Lung (tissue), 12 donors: ENCODE measurements around the gene KIF2C. TPM values are rescaled to one million over a fixed set of nuclear protein-coding genes. Genes with fewer than 3 reads are reported as not detected.

Source experiments
- ATAC-seq: fragments of 200-7000 bp; cut with Tn5 transposase; one replicate; pipeline ENCODE4 v1.9.1; 2020; ENCODE audit warnings: moderate number of reproducible peaks; ENCODE audit not compliant: insufficient read depth, low FRiP score
- DNase-seq, 3 donors: peaks; one replicate each; pipeline ENCODE4 v3.0.0-alpha.2; 2013 to 2017
- H3K27ac ChIP-seq, 2 donors: one replicate each; pipeline ENCODE4 v1.5.1; 2013; ENCODE audit warnings: mild to moderate bottlenecking in 2 of 2, moderate library complexity in 2 of 2, control low read depth in 1 of 2, inconsistent platforms in 1 of 2, low read depth in 1 of 2, low read length in 1 of 2
- H3K27me3 ChIP-seq, 3 donors: one replicate each; pipeline ENCODE4 v1.5.1; 2013; ENCODE audit warnings: low read length in 2 of 3; ENCODE audit not compliant: control insufficient read depth in 3 of 3, insufficient read depth in 3 of 3
- H3K36me3 ChIP-seq, 4 donors: one replicate each; pipeline ENCODE4 v1.5.1; 2013; ENCODE audit warnings: low read length in 4 of 4, mild to moderate bottlenecking in 1 of 4, moderate library complexity in 1 of 4; ENCODE audit not compliant: control insufficient read depth in 4 of 4, insufficient read depth in 4 of 4
- H3K4me1 ChIP-seq, 5 donors: one replicate each; pipeline ENCODE4 v1.5.1; 2013; ENCODE audit warnings: low read length in 5 of 5, mild to moderate bottlenecking in 2 of 5, moderate library complexity in 1 of 5; ENCODE audit not compliant: control insufficient read depth in 5 of 5, insufficient read depth in 5 of 5
- H3K4me3 ChIP-seq: one replicate; pipeline ENCODE4 v1.5.1; 2013; ENCODE audit warnings: mild to moderate bottlenecking, control low read depth, moderate library complexity
- H3K9ac ChIP-seq, 2 donors: one replicate each; pipeline ENCODE4 v1.5.1; 2013; ENCODE audit warnings: low read length in 2 of 2, control low read depth in 1 of 2; ENCODE audit not compliant: insufficient read depth in 1 of 2
- H3K9me3 ChIP-seq, 4 donors: one replicate each; pipeline ENCODE4 v1.5.1; 2013; ENCODE audit warnings: low read length in 3 of 4, mild to moderate bottlenecking in 1 of 4, moderate library complexity in 1 of 4; ENCODE audit not compliant: control insufficient read depth in 4 of 4, insufficient read depth in 3 of 4
- CTCF ChIP-seq: IDR thresholded peaks from 2 replicates; pipeline ENCODE4 v1.5.1; 2012; ENCODE audit warnings: mild to moderate bottlenecking; ENCODE audit errors: control extremely low read depth, extremely low read depth
- WGBS, 2 donors: extraction: QIAGEN DNeasy Blood & Tissue Kit; methylation state at CpG; one replicate each; pipeline ENCODE4 v1.1.7; 2013; 5-methylcytosine and 5-hydroxymethylcytosine counted together
- polyA plus RNA-seq, 2 donors: library from polyadenylated mRNA; stranded (reverse); fragments of 200-250 nt; gene quantifications; one replicate each; pipeline ENCODE4 v1.2.1, GENCODE V29; 2013
- total RNA-seq, 2 donors: library from RNA; depleted of rRNA in 1 of 2; stranded (reverse); fragments of >200 nt in 1 of 2; gene quantifications; one replicate each; pipeline ENCODE4 v1.2.1, GENCODE V29; 2014 to 2021
- donor health status: control.
- donor health status: control.
- donor health status: Bipolar disorder and iron deficiency.
- donor health status: healthy.
- donor health status: DM: yes; HTN: yes; CAD: no.

KIF2C gene
- total and polyA plus RNA-seq, 4 donors = 1.5 to 3.5 (median 2.1) TPM

GRCh38 chr1:44694863-44695478, 44.7 kb upstream of the KIF2C start:
- Histone ChIP-seq H3K9ac (no peak overlapping the region), H3K4me3 (no peak overlapping the region), H3K27me3 (no peaks in the 10 kb centered on the region), H3K27ac (no peak overlapping the region), H3K36me3 (no peaks in the 10 kb centered on the region), H3K9me3 (no peaks in the 10 kb centered on the region), H3K4me1 (no peaks in the 10 kb centered on the region)
- ATAC-seq (no peak), DNase-seq (no peak)
- WGBS, 2 donors = 95% methylated on average over 7 of the region's 7 CpGs
- TF ChIP-seq CTCF = no peak

GRCh38 chr1:44695671-44696070, 44.0 kb upstream of the KIF2C start:
- Histone ChIP-seq H3K4me3 (no peak overlapping the region), H3K9ac (no peak overlapping the region), H3K27ac (no peak overlapping the region), H3K36me3 (no peaks in the 10 kb centered on the region), H3K4me1 (no peaks in the 10 kb centered on the region), H3K27me3 (no peaks in the 10 kb centered on the region), H3K9me3 (no peaks in the 10 kb centered on the region)
- 93 to 96% methylated on average over 4 of the region's 4 CpGs for WGBS, 2 donors
- ATAC-seq = no peak
- no peak for DNase-seq
- no peak for TF ChIP-seq CTCF

GRCh38 chr1:44696101-44696500, 43.5 kb upstream of the KIF2C start:
- Histone ChIP-seq H3K4me3 (no peak overlapping the region), H3K36me3 (no peaks in the 10 kb centered on the region), H3K9ac (no peak overlapping the region), H3K9me3 (no peaks in the 10 kb centered on the region), H3K4me1 (peaks cover 0 to 2% (median 0%) of the 10 kb centered on the region in 5 donors), H3K27ac (no peak overlapping the region), H3K27me3 (no peaks in the 10 kb centered on the region)
- ATAC-seq (no peak), DNase-seq (no peak)
- no peak for TF ChIP-seq CTCF
- WGBS, 2 donors = 89 to 92% methylated on average over 3 of the region's 3 CpGs

- DNase-seq (no peak), ATAC-seq (no peak)
- 51 to 68% methylated on average over 7 of the region's 7 CpGs for WGBS, 2 donors
- Histone ChIP-seq H3K4me1 (peaks cover 0 to 4% (median 0%) of the 10 kb centered on the region in 5 donors), H3K9ac (no peak overlapping the region), H3K4me3 (no peak overlapping the region), H3K36me3 (no peaks in the 10 kb centered on the region), H3K27me3 (no peaks in the 10 kb centered on the region), H3K9me3 (no peaks in the 10 kb centered on the region), H3K27ac (no peak overlapping the region)
- no peak for TF ChIP-seq CTCF
Measured at GRCh38 chr1:44696789-44697345, 42.8 kb upstream of the KIF2C start.
